K562 (cell line): ENCODE measurements around the gene TMEM123. TPM values are rescaled to one million over a fixed set of nuclear protein-coding genes. Genes with fewer than 3 reads are reported as not detected.

ENCODE experiments used
- ATAC-seq: fragments of 200-7000 bp; cut with Tn5 transposase; 3 replicates; pipeline ENCODE4 v1.9.1; 2020; ENCODE audit warnings: moderate library complexity
- BruUV-seq: library from RNA; stranded (reverse); fragments of 400-500 nt; replicated peaks from 2 replicates; lab custom pipeline; 2021; lab: Mats Ljungman, UMichigan
- CTCF ChIA-PET: fragments of 300-600 bp; formaldehyde crosslinking; extraction: SDS; loops from one replicate; lab custom pipeline; 2021; ENCODE audit warnings: low intra/inter-chr PET ratio; lab: Yijun Ruan, JAX
- POLR2A ChIA-PET: fragments of 300-600, 350-650 bp; sonication (Branson Sonifier 250); formaldehyde crosslinking; extraction: SDS; loops from one replicate; lab custom pipeline; 2021; ENCODE audit warnings: antibody characterized with exemption, inconsistent platforms; lab: Yijun Ruan, JAX
- DNase-seq, 4 experiments: peaks; one replicate each; pipeline versions ENCODE4 v3.0.0 to v3.0.0-alpha.2; 2011 to 2018; ENCODE audit warnings: low spot score in 3 of 4, mixed read lengths in 3 of 4; ENCODE audit errors: extremely low read depth in 1 of 4
- FAIRE-seq: peaks from 2 replicates; lab custom pipeline; 2011; peaks lifted over from hg19 to GRCh38; lab: Jason Lieb, UNC
- H2AFZ ChIP-seq: 2 replicates; pipeline ENCODE4 v1.6.0; 2011; ENCODE audit warnings: low read depth, low read length, control low read depth, inconsistent platforms
- H3K27ac ChIP-seq: fragments of 200-600 bp; 3 replicates; pipeline ENCODE4 v1.8.0; 2011; ENCODE audit warnings: low read depth, mild to moderate bottlenecking, control low read depth, inconsistent platforms, low read length, moderate library complexity, mixed read lengths; ENCODE audit errors: extremely low read depth
- H3K27me3 ChIP-seq, 2 experiments: fragments of 300-600 bp in 1 of 2; 2 replicates in 1 of 2; 3 replicates in 1 of 2; pipeline versions ENCODE4 v1.6.0 to v1.8.0; 2011; ENCODE audit warnings: inconsistent platforms in 2 of 2, low read length in 2 of 2, mild to moderate bottlenecking in 1 of 2, mixed read lengths in 1 of 2, moderate library complexity in 1 of 2; ENCODE audit not compliant: control insufficient read depth in 2 of 2, insufficient read depth in 2 of 2
- H3K36me3 ChIP-seq: fragments of 300-600 bp; 3 replicates; pipeline ENCODE4 v1.8.0; 2011; ENCODE audit warnings: mild to moderate bottlenecking, low read length, inconsistent platforms; ENCODE audit not compliant: control insufficient read depth, insufficient read depth
- H3K4me1 ChIP-seq, 2 experiments: fragments of 200-600 bp in 1 of 2; replicated peaks in 1 of 2; 2 replicates in 1 of 2; 3 replicates in 1 of 2; pipeline versions ENCODE4 v1.5.1 to v1.8.0; 2011; ENCODE audit warnings: inconsistent platforms in 2 of 2, low read length in 2 of 2, mild to moderate bottlenecking in 1 of 2, mixed read lengths in 1 of 2, moderate library complexity in 1 of 2; ENCODE audit not compliant: control insufficient read depth in 2 of 2, insufficient read depth in 2 of 2
- H3K4me2 ChIP-seq: 2 replicates; pipeline ENCODE4 v1.6.1; 2011; ENCODE audit warnings: low read length, control low read depth, inconsistent platforms, mixed read lengths; ENCODE audit not compliant: insufficient read depth
- H3K4me3 ChIP-seq: fragments of 200-600 bp; sonication (generic), shearing (Covaris generic); 2 replicates; pipeline ENCODE4 v1.5.1; 2016; ENCODE audit warnings: control low read depth, inconsistent platforms
- H3K79me2 ChIP-seq: fragments of 200-600 bp; 3 replicates; pipeline ENCODE4 v1.8.0; 2011; ENCODE audit warnings: low read length, inconsistent platforms; ENCODE audit not compliant: control insufficient read depth, insufficient read depth
- H3K9ac ChIP-seq, 2 experiments: 2 replicates each; pipeline versions ENCODE4 v1.6.0 to v1.6.1; 2011; ENCODE audit warnings: low read depth in 2 of 2, low read length in 2 of 2, control low read depth in 1 of 2, inconsistent platforms in 1 of 2, mild to moderate bottlenecking in 1 of 2, mixed read lengths in 1 of 2; ENCODE audit not compliant: insufficient read depth in 1 of 2
- H3K9me1 ChIP-seq: one replicate; pipeline ENCODE4 v1.6.0; 2011; ENCODE audit warnings: inconsistent platforms, mild to moderate bottlenecking, low read length, moderate library complexity; ENCODE audit not compliant: control insufficient read depth, insufficient read depth
- H3K9me3 ChIP-seq: replicated peaks from 2 replicates; pipeline ENCODE4 v1.5.1; 2011; ENCODE audit warnings: low read depth, low read length, inconsistent platforms; ENCODE audit not compliant: control insufficient read depth, insufficient read depth
- H4K20me1 ChIP-seq: replicated peaks from 2 replicates; pipeline ENCODE4 v1.6.1; 2011; ENCODE audit warnings: low read length, inconsistent platforms, mixed read lengths; ENCODE audit not compliant: control insufficient read depth, insufficient read depth
- ATF2 ChIP-seq: sonication (generic); formaldehyde crosslinking; IDR thresholded peaks from 2 replicates; pipeline ENCODE4 v1.8.1; 2022; ENCODE audit warnings: missing genetic modification reagents
- CBX3 ChIP-seq, 2 experiments: IDR thresholded peaks; 1 replicate in 1 of 2; 2 replicates in 1 of 2; pipeline ENCODE4 v1.6.1; 2012; ENCODE audit warnings: inconsistent platforms in 2 of 2, low read length in 2 of 2, borderline replicate concordance in 1 of 2, control low read depth in 1 of 2
- CEBPB ChIP-seq: fragments of 450-650 bp; IDR thresholded peaks from 2 replicates; pipeline ENCODE4 v1.6.1; 2016; ENCODE audit warnings: missing genetic modification characterization, missing compliant biosample characterization
- ETV1 ChIP-seq: fragments of 450-650 bp; conservative IDR thresholded peaks from 2 replicates; pipeline ENCODE4 v1.6.1; 2016; ENCODE audit warnings: missing genetic modification characterization, control low read depth, low read depth, missing compliant biosample characterization
- KDM5B ChIP-seq: fragments of 200-600 bp; sonication (generic); IDR thresholded peaks from 2 replicates; pipeline ENCODE4 v1.6.1; 2012; ENCODE audit warnings: low read depth, mild to moderate bottlenecking, moderate library complexity, low read length, control low read depth, inconsistent platforms; ENCODE audit not compliant: insufficient replicate concordance
- MAFK ChIP-seq: IDR thresholded peaks from 2 replicates; pipeline ENCODE4 v1.6.1; 2011; ENCODE audit warnings: low read length, improper control_type of control experiment
- SLC30A9 ChIP-seq: fragments of 250-450 bp; sonication (Bioruptor Pico); IDR thresholded peaks from 2 replicates; pipeline ENCODE4 v1.8.0; 2022; ENCODE audit warnings: mild to moderate bottlenecking, moderate library complexity
- SREBF2 ChIP-seq: sonication (generic); formaldehyde crosslinking; IDR thresholded peaks from 2 replicates; pipeline ENCODE4 v1.4.0; 2020; ENCODE audit warnings: mild to moderate bottlenecking, missing genetic modification reagents
- TBP ChIP-seq: optimal IDR thresholded peaks from 2 replicates; pipeline ENCODE3; 2011; ENCODE audit warnings: low read depth, low read length, improper control_type of control experiment
- ZNF584 ChIP-seq: fragments of 200-800 bp; sonication (Bioruptor generic); IDR thresholded peaks from 2 replicates; pipeline ENCODE4 v1.6.1; 2016; ENCODE audit warnings: low read depth, mild to moderate bottlenecking, missing genetic modification characterization, missing compliant biosample characterization
- ZNF766 ChIP-seq: fragments of 200-800 bp; sonication (Bioruptor generic); conservative IDR thresholded peaks from 2 replicates; pipeline ENCODE4 v1.6.1; 2016; ENCODE audit warnings: missing genetic modification characterization, missing compliant biosample characterization
- WGBS: fragments of 100-300 bp; shearing (Covaris generic); methylation state at CpG from one replicate; pipeline ENCODE4 v1.1.6; 2016; ENCODE audit warnings: low coverage, mixed read lengths; ENCODE audit not compliant: insufficient coverage; ENCODE audit errors: missing lambda C conversion rate; 5-methylcytosine and 5-hydroxymethylcytosine counted together
- in situ Hi-C: fragments of 300-500 bp; cut with MboI; formaldehyde crosslinking; loops from 4 replicates; pipeline ENCODE4 v1.15.0; 2018; ENCODE audit warnings: inconsistent platforms, mixed read lengths
- intact Hi-C: fragments of 100-400 bp; cut with micrococcal nuclease; formaldehyde crosslinking; loops from 2 replicates; pipeline ENCODE4 v1.14.2; 2022
- polyA plus RNA-seq, 8 experiments: library from polyadenylated mRNA; depleted of rRNA in 4 of 8; stranded (reverse) in 5 of 8; unstranded in 3 of 8; fragments of >200 nt; fragmentation: Nextera tagmentation in 2 of 8; fragmentation: Illumina TruSeq in 1 of 8; extraction: Ambion mirVana in 2 of 8; extraction: Trizol in 1 of 8; gene quantifications; 2 replicates each; pipeline versions ENCODE4 v1.2.1 to v1.2.3, GENCODE V29; 2011 to 2014; ENCODE audit warnings: inconsistent platforms in 1 of 8, missing spikeins in 1 of 8
- total RNA-seq, 7 experiments: library from RNA; depleted of rRNA in 6 of 7; stranded (reverse); fragments of >200 nt in 6 of 7; fragmentation: Illumina TruSeq in 2 of 7; extraction: Trizol in 2 of 7; gene quantifications; 2 replicates each; pipeline versions ENCODE4 v1.2.1 to v1.2.3, GENCODE V29; 2011 to 2021; ENCODE audit warnings: low replicate concordance in 1 of 7
- TF ChIP-seq, protein P1 (sequence below): fragments of 450-650 bp; IDR thresholded peaks from 2 replicates; pipeline ENCODE4 v1.6.1; 2014; ENCODE audit warnings: low read depth, mild to moderate bottlenecking, moderate library complexity, borderline replicate concordance
- TF ChIP-seq, protein P2 (sequence below): sonication (generic); formaldehyde crosslinking; IDR thresholded peaks from 2 replicates; pipeline ENCODE4 v1.8.0; 2022; ENCODE audit warnings: missing genetic modification reagents, mild to moderate bottlenecking, borderline replicate concordance

Gene TMEM123
- total and polyA plus RNA-seq, 9 of the 15 experiments (the other 6 are each of a cell fraction or from before 2014, with no cell fraction given): 19.8 to 344 (median 82.4) TPM

- Histone ChIP-seq H3K9ac (peak overlapping the region; percentile 8 to 59; a peak in 2 of 4 replicates), H3K4me1 (peaks cover 7 to 18% of the 10 kb centered on the region in 2 experiments), H3K4me3 (no peak overlapping the region), H3K9me1 (no peaks in the 10 kb centered on the region), H3K27ac (peak overlapping the region; percentile 51), H3K36me3 (no peaks in the 10 kb centered on the region), H3K79me2 (no peaks in the 10 kb centered on the region), H2AFZ (peak overlapping the region; percentile 76), H3K27me3 (no peaks in the 10 kb centered on the region), H3K4me2 (peak overlapping the region; percentile 20), H3K9me3 (no peaks in the 10 kb centered on the region), H4K20me1 (no peaks in the 10 kb centered on the region)
- ChIA-PET POLR2A (interaction anchor here (0.7 to 1.2 kb wide), 2 partner anchors 10 to 16 kb away, joined by 4 to 5 read pairs; no protein-coding TSS in a partner anchor), CTCF (no interaction called here)
- FAIRE-seq (peak; percentile 73), ATAC-seq (peak; percentile 94), DNase-seq (peak in 3 of 4 experiments; percentile 16 to 62 (median 43))
- no TSS peak for BruUV-seq
- intact Hi-C loops: loop anchor here (5.0 kb wide), 1 partner anchor 85 kb away; no protein-coding TSS in a partner anchor
- in situ Hi-C loops: no loop called here
- 0% methylated on average over 1 of the region's 1 CpG for WGBS
- TF ChIP-seq, protein P1, sequence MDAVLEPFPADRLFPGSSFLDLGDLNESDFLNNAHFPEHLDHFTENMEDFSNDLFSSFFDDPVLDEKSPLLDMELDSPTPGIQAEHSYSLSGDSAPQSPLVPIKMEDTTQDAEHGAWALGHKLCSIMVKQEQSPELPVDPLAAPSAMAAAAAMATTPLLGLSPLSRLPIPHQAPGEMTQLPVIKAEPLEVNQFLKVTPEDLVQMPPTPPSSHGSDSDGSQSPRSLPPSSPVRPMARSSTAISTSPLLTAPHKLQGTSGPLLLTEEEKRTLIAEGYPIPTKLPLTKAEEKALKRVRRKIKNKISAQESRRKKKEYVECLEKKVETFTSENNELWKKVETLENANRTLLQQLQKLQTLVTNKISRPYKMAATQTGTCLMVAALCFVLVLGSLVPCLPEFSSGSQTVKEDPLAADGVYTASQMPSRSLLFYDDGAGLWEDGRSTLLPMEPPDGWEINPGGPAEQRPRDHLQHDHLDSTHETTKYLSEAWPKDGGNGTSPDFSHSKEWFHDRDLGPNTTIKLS: no peak
- TF ChIP-seq ETV1 (tag): peak; percentile 45
- no peak for TF ChIP-seq ATF2 (CRISPR knock-in tag)
- TF ChIP-seq, protein P2, sequence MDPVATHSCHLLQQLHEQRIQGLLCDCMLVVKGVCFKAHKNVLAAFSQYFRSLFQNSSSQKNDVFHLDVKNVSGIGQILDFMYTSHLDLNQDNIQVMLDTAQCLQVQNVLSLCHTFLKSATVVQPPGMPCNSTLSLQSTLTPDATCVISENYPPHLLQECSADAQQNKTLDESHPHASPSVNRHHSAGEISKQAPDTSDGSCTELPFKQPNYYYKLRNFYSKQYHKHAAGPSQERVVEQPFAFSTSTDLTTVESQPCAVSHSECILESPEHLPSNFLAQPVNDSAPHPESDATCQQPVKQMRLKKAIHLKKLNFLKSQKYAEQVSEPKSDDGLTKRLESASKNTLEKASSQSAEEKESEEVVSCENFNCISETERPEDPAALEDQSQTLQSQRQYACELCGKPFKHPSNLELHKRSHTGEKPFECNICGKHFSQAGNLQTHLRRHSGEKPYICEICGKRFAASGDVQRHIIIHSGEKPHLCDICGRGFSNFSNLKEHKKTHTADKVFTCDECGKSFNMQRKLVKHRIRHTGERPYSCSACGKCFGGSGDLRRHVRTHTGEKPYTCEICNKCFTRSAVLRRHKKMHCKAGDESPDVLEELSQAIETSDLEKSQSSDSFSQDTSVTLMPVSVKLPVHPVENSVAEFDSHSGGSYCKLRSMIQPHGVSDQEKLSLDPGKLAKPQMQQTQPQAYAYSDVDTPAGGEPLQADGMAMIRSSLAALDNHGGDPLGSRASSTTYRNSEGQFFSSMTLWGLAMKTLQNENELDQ (CRISPR knock-in tag): no peak
- TF ChIP-seq KDM5B: peak; percentile 49
- TF ChIP-seq ZNF584 (CRISPR knock-in tag): 0 out of 2 replicates have a peak, but pooled peaks have one; percentile 24
- TF ChIP-seq TBP: peak; percentile 27
- no peak for TF ChIP-seq CEBPB (tag)
- TF ChIP-seq MAFK: 0 out of 2 replicates have a peak, but pooled peaks have one; percentile 34
- no peak for TF ChIP-seq SREBF2 (CRISPR knock-in tag)
- TF ChIP-seq CBX3 (IDR thresholded peaks at IDR 0.05; ENCODE audit: borderline replicate concordance in 1 of 2, low read length in 2 of 2): peak in 1 of 2 experiments; percentile 18; a peak in 1 of 3 replicates
- no peak for TF ChIP-seq SLC30A9 (CRISPR knock-in tag)
- TF ChIP-seq ZNF766: peak; percentile 18
These were observed 24.2 kb upstream of the TMEM123 start for GRCh38 chr11:102476812-102477211.
